Cortex of kidney (tissue), 1 donor: ENCODE data around the gene CSF2.
"Not testable (repeated sequence)": the region's sequence is repeated elsewhere in the genome, so short reads cannot be mapped to it uniquely, and the experiment has no call there.

Experiments used
- DNase-seq: peaks from one replicate; lab custom pipeline; 2025; lab: John Stamatoyannopoulos, UW

Gene CSF2

DNA sequence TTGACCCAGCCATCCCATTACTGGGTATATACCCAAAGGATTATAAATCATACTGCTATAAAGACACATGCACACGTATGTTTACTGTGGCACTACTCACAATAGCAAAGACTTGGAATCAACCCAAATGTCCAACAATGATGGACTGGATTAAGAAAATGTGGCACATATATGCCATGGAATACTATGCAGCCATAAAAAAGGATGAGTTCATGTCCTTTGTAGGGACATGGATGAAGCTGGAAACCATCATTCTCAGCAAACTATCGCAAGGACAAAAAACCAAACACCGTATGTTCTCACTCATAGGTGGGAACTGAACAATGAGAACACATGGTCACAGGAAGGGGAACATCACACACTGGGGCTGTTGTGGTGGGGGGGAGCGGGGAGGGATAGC, 35.4 kb downstream of the CSF2 start:
- not testable (repeated sequence) for DNase-seq

DNA sequence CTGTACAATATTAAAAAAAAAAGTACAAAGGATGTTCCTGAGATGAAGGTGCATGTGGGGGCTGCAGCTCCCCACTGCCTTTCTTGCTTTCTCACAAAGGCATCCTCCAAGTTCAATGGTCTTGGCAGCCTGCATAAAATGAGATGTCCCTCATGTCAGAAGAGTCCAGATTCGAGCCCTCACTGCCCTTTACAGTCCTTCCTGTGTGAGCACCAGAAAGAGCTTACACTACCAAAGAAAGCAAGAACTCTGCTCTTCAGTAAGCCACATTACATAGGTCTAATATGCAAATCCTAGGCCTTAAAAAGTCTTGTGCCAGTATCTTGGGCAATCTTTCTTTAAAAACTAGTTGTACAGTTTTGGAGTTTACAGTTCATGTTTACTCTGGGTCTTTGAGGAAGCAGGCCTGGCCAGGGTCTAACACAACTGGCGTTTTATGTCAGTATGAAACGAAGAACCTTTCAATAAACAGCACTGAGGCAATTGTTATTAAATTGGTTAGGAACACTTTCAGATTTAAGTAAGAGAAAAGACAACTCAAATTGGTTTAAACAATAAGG, 36.0 kb downstream of the CSF2 start:
- DNase-seq: no peak

DNA sequence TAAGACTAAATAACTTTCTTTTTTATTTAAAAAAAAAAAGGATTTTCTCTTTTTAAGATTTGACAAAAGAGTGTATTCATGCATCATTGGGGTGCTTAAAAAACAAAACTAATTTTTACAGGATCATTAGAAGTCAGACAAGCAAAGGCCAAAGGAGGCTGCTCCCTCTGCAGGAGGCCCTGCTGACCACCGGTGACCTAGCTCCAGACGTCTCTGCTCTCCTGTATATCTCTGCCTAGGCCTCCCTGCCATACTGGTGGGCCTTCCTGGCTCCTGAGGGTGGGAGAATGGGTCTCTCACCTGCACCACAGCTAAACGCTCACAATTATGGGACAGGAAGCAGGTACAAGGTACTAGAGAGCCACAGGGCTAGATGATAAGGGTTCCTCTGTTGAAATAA, 36.6 kb downstream of the CSF2 start:
- no peak for DNase-seq

DNA sequence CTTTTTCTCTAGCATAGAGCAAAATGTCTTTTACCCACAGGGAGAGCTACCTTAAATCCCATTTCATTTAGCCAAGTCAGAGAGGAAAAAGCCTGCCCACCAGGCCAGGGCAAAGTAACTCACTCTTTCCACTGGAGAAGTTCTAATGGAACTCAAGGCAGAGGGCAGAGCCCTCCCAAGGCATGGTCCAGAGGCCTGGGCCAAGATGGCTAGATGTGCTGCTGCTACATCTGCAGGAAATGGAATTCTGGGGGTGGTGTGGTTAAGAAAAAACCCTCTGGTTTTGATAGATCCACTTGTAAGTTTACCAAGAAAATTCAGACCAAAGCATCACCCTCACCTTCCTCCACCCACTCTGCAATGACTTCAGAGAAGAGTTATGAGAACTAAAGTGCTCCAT, 37.3 kb downstream of the CSF2 start:
- no peak for DNase-seq

DNA sequence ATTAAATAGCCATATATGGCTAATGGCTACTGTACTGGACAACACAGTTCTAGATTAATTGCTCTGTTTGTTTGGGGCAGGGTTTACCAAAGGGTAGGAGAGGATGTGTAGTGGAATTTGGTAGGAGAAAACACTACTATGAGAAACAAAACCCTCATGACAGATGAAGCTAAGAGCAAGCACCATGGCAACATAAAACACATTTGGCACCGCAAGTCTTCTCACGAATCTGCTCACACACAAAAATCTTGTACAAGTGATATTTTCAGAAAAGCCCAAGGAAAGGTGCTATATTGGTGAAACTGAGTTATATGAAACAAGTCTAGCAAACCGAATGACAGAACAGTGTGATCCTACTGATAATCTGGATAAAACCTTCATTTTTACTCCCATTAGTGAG, 38.5 kb downstream of the CSF2 start:
- DNase-seq: no peak

DNA sequence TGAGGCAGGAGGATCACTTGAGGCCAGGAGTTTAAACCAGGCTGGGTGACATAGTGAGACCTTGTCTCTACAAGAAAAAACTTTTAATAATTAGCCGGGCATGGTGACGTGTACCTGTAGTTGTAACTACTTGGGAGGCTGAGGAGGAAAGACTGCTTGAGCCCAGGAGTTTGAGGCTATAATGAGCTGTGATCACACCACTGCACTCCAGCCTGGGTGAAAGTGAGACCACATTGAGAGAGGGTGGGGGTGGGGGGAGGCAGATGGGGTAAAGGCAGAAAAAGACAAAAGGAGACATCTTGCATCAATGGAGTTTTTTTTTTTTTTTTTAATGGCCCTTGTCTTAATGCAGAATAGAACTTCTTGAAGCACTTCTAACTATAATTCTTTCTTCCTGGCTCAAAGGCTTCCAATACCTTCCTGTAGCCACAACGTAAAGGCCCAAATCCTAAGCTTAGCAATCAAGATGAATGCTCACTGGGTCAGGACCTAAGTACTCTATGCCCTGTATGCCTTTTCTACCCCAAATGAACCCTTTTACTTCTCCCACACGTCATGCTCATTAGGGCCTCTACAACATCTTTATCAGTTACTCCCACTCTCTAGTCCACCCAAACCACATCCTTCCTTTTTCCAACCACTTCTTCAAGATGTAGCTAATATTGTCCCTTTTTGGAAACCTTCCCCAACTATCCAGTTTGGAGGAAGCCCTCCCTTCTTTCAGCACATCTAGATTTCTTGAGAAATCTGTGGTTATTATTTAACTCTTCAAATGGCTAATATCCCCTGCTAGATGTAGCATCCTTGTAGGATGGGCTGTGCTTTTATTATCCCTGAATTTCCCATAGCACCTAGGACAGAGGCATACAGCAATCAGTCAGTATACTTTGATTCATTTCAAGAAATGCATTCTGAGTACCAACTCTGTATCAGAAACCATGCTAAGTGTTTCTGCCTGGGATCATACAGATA, 40.8 kb downstream of the CSF2 start:
- no peak for DNase-seq

DNA sequence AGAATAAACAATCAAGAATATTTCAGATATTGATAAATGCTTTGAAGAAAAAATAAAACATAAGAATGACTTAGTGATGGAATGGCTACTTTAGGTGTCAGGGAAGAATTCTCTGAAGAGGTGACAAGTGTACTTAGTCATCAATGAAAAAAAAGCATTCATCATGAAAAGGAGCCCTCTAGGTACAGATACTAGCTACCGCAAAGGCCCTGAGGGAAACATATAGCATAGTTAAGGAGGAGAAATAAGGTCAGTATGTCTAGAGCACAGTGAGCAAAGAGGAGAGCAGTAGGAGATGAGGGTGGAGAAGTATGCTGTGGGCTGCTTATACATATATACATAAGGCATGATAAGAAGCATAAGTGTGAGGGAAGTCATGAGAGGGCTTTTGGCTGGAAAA, 41.8 kb downstream of the CSF2 start:
- DNase-seq: no peak

DNA sequence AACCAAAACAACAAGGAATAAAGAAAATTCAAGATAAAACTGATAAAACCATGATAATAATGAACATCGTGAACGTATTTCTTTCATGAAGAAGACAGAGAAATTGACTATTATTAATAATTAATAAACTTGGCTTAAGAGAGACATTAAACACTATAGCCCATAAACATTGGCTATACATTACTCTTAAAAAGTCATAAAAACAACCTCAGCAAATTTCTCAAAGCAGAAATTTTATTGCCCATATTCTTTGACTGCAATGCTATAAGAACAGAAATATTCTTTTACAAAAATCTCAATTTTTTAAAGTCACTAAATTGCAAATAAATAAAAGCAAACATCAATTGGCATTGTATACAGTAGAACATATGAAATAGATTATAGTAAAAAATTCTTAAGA, 42.5 kb downstream of the CSF2 start:
- DNase-seq: no peak

DNA sequence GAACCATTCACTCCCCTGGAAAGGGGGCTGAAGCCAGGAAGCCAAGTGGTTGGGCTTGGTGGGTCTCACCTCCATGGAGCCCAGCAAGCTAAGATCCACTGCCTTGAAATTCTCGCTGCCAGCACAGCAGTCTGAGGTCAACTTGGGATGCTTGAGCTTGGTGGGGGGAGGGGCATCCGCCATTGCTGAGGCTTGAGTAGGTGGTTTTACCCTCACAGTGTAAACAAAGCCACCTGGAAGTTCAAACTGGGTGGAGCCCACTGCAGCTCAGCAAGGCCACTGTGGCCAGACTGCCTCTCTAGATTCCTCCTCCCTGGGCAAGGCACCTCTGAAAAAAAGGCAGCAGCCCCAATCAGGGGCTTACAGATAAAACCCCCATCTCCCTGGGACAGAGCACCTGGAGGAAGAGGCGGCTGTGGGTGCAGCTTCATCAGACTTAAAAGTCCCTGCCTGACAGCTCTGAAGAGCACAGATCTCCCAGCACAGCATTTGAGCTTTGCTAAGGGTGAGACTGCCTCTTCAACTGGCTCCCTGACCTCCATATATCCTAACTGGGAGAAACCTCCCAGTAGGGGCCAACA, 43.4 kb downstream of the CSF2 start:
- not testable (repeated sequence) for DNase-seq

DNA sequence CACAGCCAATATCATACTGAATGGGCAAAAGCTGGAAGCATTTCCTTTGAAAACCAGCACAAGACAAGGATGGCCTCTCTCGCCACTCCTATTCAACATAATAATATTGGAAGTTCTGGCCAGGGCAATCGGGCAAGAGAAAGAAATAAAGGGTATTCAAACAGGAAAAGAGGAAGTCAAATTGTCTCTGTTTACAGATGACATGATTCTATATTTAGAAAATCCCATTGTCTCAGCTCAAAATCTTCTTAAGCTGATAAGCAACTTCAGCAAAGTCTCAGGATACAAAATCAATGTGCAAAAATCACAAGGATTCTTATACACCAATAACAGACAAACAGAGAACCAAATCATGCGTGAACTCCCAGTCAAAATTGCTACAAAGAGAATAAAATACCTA, 47.1 kb downstream of the CSF2 start:
- not testable (repeated sequence) for DNase-seq

DNA sequence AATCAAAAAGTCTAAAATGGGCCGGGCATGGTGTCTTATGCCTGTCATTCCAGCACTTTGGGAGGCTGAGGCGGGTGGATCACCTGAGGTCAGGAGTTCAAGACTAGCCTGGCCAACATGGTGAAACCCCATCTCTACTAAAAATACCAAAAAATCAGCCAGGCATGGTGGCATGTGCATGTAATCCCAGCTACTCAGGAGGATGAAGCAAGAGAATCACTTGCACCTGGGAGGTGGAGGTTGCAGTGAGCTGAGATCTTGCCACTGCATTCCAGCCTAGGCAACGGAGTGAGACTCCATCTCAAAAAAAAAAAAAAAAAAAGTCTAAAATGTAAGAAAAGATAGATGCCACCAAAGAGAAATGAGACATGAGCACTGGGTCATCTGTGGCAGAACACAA, 49.4 kb downstream of the CSF2 start:
- not testable (repeated sequence) for DNase-seq

DNA sequence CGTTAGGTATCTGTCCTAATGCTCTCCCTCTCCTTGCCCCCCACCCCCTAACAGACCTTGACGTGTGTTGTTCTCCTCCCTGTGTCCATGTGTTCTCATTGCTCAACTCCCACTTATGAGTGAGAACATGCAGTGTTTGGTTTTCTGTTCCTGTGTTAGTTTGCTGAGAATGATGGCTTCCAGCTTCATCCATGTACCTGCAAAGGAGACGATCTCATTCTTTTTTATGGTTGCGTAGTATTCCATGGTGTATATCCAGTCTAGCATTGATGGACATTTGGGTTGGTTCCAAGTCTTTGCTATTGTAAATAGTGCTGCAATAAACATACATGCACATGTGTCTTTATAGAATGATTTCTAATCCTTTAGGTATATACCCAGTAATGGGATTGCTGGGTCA, 50.0 kb downstream of the CSF2 start:
- not testable (repeated sequence) for DNase-seq
